ENCODE results near the gene SFRP2.

GRCh38 chr4:153808175-153808574, 19.3 kb upstream of the SFRP2 start:
- no peak for TF ChIP-seq CTCF (IDR thresholded peaks at IDR 0.05)
- TF ChIP-seq POLR2A (IDR thresholded peaks at IDR 0.05) = no peak

Measured in adrenal gland (tissue), 5 donors.